M059J (cell line): Measurements from ENCODE around the gene PPP1R11. TPM values are rescaled to one million over a fixed set of nuclear protein-coding genes. Genes with fewer than 3 reads are reported as not detected.
"Not testable (repeated sequence)": the region's sequence is repeated elsewhere in the genome, so short reads cannot be mapped to it uniquely, and the experiment has no call there.

Experiments used
- DNase-seq: peaks from one replicate; pipeline ENCODE4 v3.0.0-alpha.2; 2012; ENCODE audit warnings: low read depth
- total RNA-seq: library from RNA; depleted of rRNA; stranded (reverse); fragments of >200 nt; shearing (Covaris generic); gene quantifications from 2 replicates; pipeline ENCODE4 v1.2.3, GENCODE V29; 2014; rRNA removed

PPP1R11 gene
- total RNA-seq = 105 and 112 TPM in 2 replicates

GRCh38 chr6:30066577-30067459 is at the start of gene PPP1R11:
Gene PPP1R11 (plus strand): TSS chr6:30067198. CDS start chr6:30067411, 213 bp downstream.
- DNase-seq = peak; percentile 100

- no peak for DNase-seq
Observed at GRCh38 chr6:30019819-30020218, 47.2 kb upstream of the PPP1R11 start.

- DNase-seq = no peak
Observed at GRCh38 chr6:30020626-30021025, 46.4 kb upstream of the PPP1R11 start.

GRCh38 chr6:30022189-30022588 is 44.8 kb upstream of the PPP1R11 start:
- DNase-seq = no peak

GRCh38 chr6:30022712-30023111 is 44.3 kb upstream of the PPP1R11 start:
- not testable (repeated sequence) for DNase-seq

GRCh38 chr6:30025186-30025585 is 41.8 kb upstream of the PPP1R11 start:
- DNase-seq = no peak

GRCh38 chr6:30029588-30029987 is 37.4 kb upstream of the PPP1R11 start:
- DNase-seq = no peak

- DNase-seq = no peak
Observed at GRCh38 chr6:30031381-30031780, 35.6 kb upstream of the PPP1R11 start.

GRCh38 chr6:30033440-30033839 is 33.6 kb upstream of the PPP1R11 start:
- DNase-seq = not testable (repeated sequence)

GRCh38 chr6:30035784-30036183 is 31.2 kb upstream of the PPP1R11 start:
- DNase-seq = no peak

- peak; percentile 40 for DNase-seq
Observed at GRCh38 chr6:30037182-30037788, 29.7 kb upstream of the PPP1R11 start.

- DNase-seq = no peak
Observed at GRCh38 chr6:30041221-30041620, 25.8 kb upstream of the PPP1R11 start.

- DNase-seq = no peak
Observed at GRCh38 chr6:30041821-30042220, 25.2 kb upstream of the PPP1R11 start.

- no peak for DNase-seq
Observed at GRCh38 chr6:30042476-30042875, 24.5 kb upstream of the PPP1R11 start.

GRCh38 chr6:30042914-30043313 is 24.1 kb upstream of the PPP1R11 start:
- no peak for DNase-seq

- no peak for DNase-seq
Observed at GRCh38 chr6:30043744-30044143, 23.3 kb upstream of the PPP1R11 start.

- DNase-seq = peak; percentile 69
Observed at GRCh38 chr6:30044630-30045029, 22.4 kb upstream of the PPP1R11 start.

GRCh38 chr6:30047220-30047619 is 19.8 kb upstream of the PPP1R11 start:
- DNase-seq = no peak

GRCh38 chr6:30053682-30054081 is 13.3 kb upstream of the PPP1R11 start:
- DNase-seq = no peak

- no peak for DNase-seq
Observed at GRCh38 chr6:30055513-30055912, 11.5 kb upstream of the PPP1R11 start.

- DNase-seq = peak; percentile 59
Observed at GRCh38 chr6:30060606-30061091, 6.3 kb upstream of the PPP1R11 start.

GRCh38 chr6:30061092-30061857 is 5.7 kb upstream of the PPP1R11 start, which contains the start of gene POLR1H:
Gene POLR1H (plus strand): TSS chr6:30061265. CDS start chr6:30061525, 260 bp downstream.
- DNase-seq = peak; percentile 99
